Keratinocyte (primary cell): ENCODE results near the gene ROR1. TPM values are rescaled to one million over a fixed set of nuclear protein-coding genes. Genes with fewer than 3 reads are reported as not detected.

ENCODE experiments used
- DNase-seq: peaks from one replicate; pipeline ENCODE4 v3.0.0-alpha.2; 2011; ENCODE audit warnings: low read depth, missing footprints, low spot score
- FAIRE-seq: peaks from 2 replicates; lab custom pipeline; 2011; peaks lifted over from hg19 to GRCh38; lab: Jason Lieb, UNC
- H2AFZ ChIP-seq: 2 replicates; pipeline ENCODE4 v1.6.0; 2012; ENCODE audit warnings: low read length, control low read depth, inconsistent platforms; ENCODE audit not compliant: control insufficient read depth
- H3K27ac ChIP-seq: 2 replicates; pipeline ENCODE4 v1.5.1; 2011; ENCODE audit warnings: low read length; ENCODE audit not compliant: control insufficient read depth, insufficient read depth
- H3K27me3 ChIP-seq: 3 replicates; pipeline ENCODE4 v1.6.0; 2011; ENCODE audit warnings: low read length; ENCODE audit not compliant: control insufficient read depth, insufficient read depth; ENCODE audit errors: extremely low read depth
- H3K36me3 ChIP-seq, 2 experiments: 2 replicates in 1 of 2; 3 replicates in 1 of 2; pipeline ENCODE4 v1.5.1; 2011; ENCODE audit warnings: low read length in 2 of 2, mild to moderate bottlenecking in 1 of 2; ENCODE audit not compliant: control insufficient read depth in 2 of 2, insufficient read depth in 2 of 2; ENCODE audit errors: extremely low read depth in 1 of 2
- H3K4me1 ChIP-seq: 3 replicates; pipeline ENCODE4 v1.5.1; 2011; ENCODE audit warnings: low read length; ENCODE audit not compliant: control insufficient read depth, insufficient read depth; ENCODE audit errors: extremely low read depth
- H3K4me2 ChIP-seq: 3 replicates; pipeline ENCODE4 v1.6.0; 2011; ENCODE audit warnings: low read depth, low read length; ENCODE audit not compliant: control insufficient read depth, insufficient read depth; ENCODE audit errors: extremely low read depth
- H3K4me3 ChIP-seq, 3 experiments: fragments of 200-600 bp in 1 of 3; sonication (generic) in 1 of 3; 2 replicates in 2 of 3; 3 replicates in 1 of 3; pipeline ENCODE4 v1.5.1; 2011 to 2016; ENCODE audit warnings: low read length in 3 of 3, mild to moderate bottlenecking in 3 of 3, control low read depth in 2 of 3, inconsistent platforms in 1 of 3, low read depth in 1 of 3, mixed read lengths in 1 of 3, mixed run types in 1 of 3, moderate library complexity in 1 of 3; ENCODE audit not compliant: control insufficient read depth in 2 of 3, insufficient read depth in 2 of 3; ENCODE audit errors: extremely low read depth in 1 of 3
- H3K79me2 ChIP-seq: 2 replicates; pipeline ENCODE4 v1.6.0; 2012; ENCODE audit warnings: low read length; ENCODE audit not compliant: control insufficient read depth, insufficient read depth
- H3K9ac ChIP-seq: 3 replicates; pipeline ENCODE4 v1.6.0; 2011; ENCODE audit warnings: low read length; ENCODE audit not compliant: control insufficient read depth, insufficient read depth; ENCODE audit errors: extremely low read depth
- H3K9me1 ChIP-seq: 3 replicates; pipeline ENCODE4 v1.6.0; 2011; ENCODE audit warnings: low read length; ENCODE audit not compliant: control insufficient read depth, insufficient read depth; ENCODE audit errors: extremely low read depth
- H3K9me3 ChIP-seq: 2 replicates; pipeline ENCODE4 v1.5.1; 2012; ENCODE audit warnings: low read depth, low read length; ENCODE audit not compliant: control insufficient read depth
- H4K20me1 ChIP-seq: 3 replicates; pipeline ENCODE4 v1.6.0; 2011; ENCODE audit warnings: low read length; ENCODE audit not compliant: control insufficient read depth, insufficient read depth; ENCODE audit errors: extremely low read depth
- CTCF ChIP-seq, 3 experiments: IDR thresholded peaks in 1 of 3; conservative IDR thresholded peaks in 1 of 3; optimal IDR thresholded peaks in 1 of 3; 2 replicates in 2 of 3; 3 replicates in 1 of 3; pipeline versions ENCODE3 to v1.5.1; 2011; ENCODE audit warnings: low read length in 3 of 3, mild to moderate bottlenecking in 3 of 3, moderate library complexity in 2 of 3, control low read depth in 1 of 3, inconsistent platforms in 1 of 3; ENCODE audit not compliant: insufficient read depth in 2 of 3; ENCODE audit errors: extremely low read depth in 1 of 3
- EZH2 ChIP-seq: IDR thresholded peaks from one replicate; pipeline ENCODE4 v1.6.1; 2012; ENCODE audit warnings: inconsistent platforms, mild to moderate bottlenecking, low read length, moderate library complexity
- dilution Hi-C: fragments of 300-500 bp; cut with MboI; formaldehyde crosslinking; loops from one replicate; pipeline ENCODE4 v1.7.0; 2020; ENCODE audit warnings: low sequenced_read_pairs; ENCODE audit not compliant: extremely low pct_ligation_motif_present
- polyA plus RNA-seq, 5 experiments: library from polyadenylated mRNA; depleted of rRNA in 3 of 5; stranded (reverse) in 3 of 5; stranded (forward) in 1 of 5; unstranded in 1 of 5; fragments of >200 nt; gene quantifications; 1 replicate in 1 of 5; 2 replicates in 3 of 5; 3 replicates in 1 of 5; pipeline versions ENCODE4 v1.2.1 to v1.2.3, GENCODE V29; 2011 to 2012; ENCODE audit warnings: missing spikeins in 2 of 5, low read depth in 1 of 5, low replicate concordance in 1 of 5

ROR1 gene
- polyA plus RNA-seq, 1 donor (not counting 4 experiments of a cell fraction or from before 2014, with no cell fraction given), result 9.2 TPM

- no peak overlapping the region for H3K4me3 ChIP-seq
- no peaks in the 10 kb centered on the region for H3K27me3 ChIP-seq
- H4K20me1 ChIP-seq, result no peaks in the 10 kb centered on the region
- H3K4me1 ChIP-seq, result peaks cover 38% of the 10 kb centered on the region
- FAIRE-seq (no peak), DNase-seq (no peak)
- H3K36me3 ChIP-seq, result no peaks in the 10 kb centered on the region
- peak overlapping the region; percentile 33 for H3K4me2 ChIP-seq
- TF ChIP-seq EZH2, result no peak
- TF ChIP-seq CTCF (optimal IDR thresholded peaks at IDR 0.05 in 1 of 3, IDR thresholded peaks at IDR 0.05 in 1 of 3, conservative IDR thresholded peaks at IDR 0.05 in 1 of 3; ENCODE audit: extremely low read depth in 1 of 3, insufficient read depth in 2 of 3, low read length in 3 of 3), result no peak
- H3K9me1 ChIP-seq, result no peaks in the 10 kb centered on the region
- dilution Hi-C loops, result no loop called here
- H3K9ac ChIP-seq, result peak overlapping the region; percentile 34
- peak overlapping the region; percentile 81 for H3K27ac ChIP-seq
- H3K9me3 ChIP-seq, result no peaks in the 10 kb centered on the region
- no peaks in the 10 kb centered on the region for H3K79me2 ChIP-seq
- no peak overlapping the region for H2AFZ ChIP-seq
These were observed 337.3 kb downstream of the ROR1 start for GRCh38 chr1:64110924-64111777.

GRCh38 chr1:64111787-64112186 is 338.0 kb downstream of the ROR1 start:
- H4K20me1 ChIP-seq, result no peaks in the 10 kb centered on the region
- H3K9me3 ChIP-seq, result no peaks in the 10 kb centered on the region
- H3K9ac ChIP-seq, result peak overlapping the region; percentile 34
- FAIRE-seq (no peak), DNase-seq (peak; percentile 87)
- peaks cover 38% of the 10 kb centered on the region for H3K4me1 ChIP-seq
- no peaks in the 10 kb centered on the region for H3K9me1 ChIP-seq
- TF ChIP-seq CTCF (optimal IDR thresholded peaks at IDR 0.05 in 1 of 3, IDR thresholded peaks at IDR 0.05 in 1 of 3, conservative IDR thresholded peaks at IDR 0.05 in 1 of 3; ENCODE audit: extremely low read depth in 1 of 3, insufficient read depth in 2 of 3, low read length in 3 of 3), result no peak
- no peaks in the 10 kb centered on the region for H3K79me2 ChIP-seq
- dilution Hi-C loops, result no loop called here
- H3K4me3 ChIP-seq, result no peak overlapping the region
- H3K4me2 ChIP-seq, result peak overlapping the region; percentile 33
- H2AFZ ChIP-seq, result peak overlapping the region; percentile 27
- H3K27ac ChIP-seq, result peak overlapping the region; percentile 81
- no peaks in the 10 kb centered on the region for H3K36me3 ChIP-seq
- H3K27me3 ChIP-seq, result no peaks in the 10 kb centered on the region
